HCT116 (cell line): ENCODE data around the gene PCK2. TPM values are rescaled to one million over a fixed set of nuclear protein-coding genes. Genes with fewer than 3 reads are reported as not detected.

Experiments used
- ATAC-seq: fragments of 200-7000 bp; cut with Tn5 transposase; 2 replicates; pipeline ENCODE4 v1.9.1; 2020; ENCODE audit warnings: mild to moderate bottlenecking, moderate library complexity
- BruUV-seq: library from RNA; stranded (reverse); fragments of 400-500 nt; replicated peaks from 2 replicates; lab custom pipeline; 2021; lab: Mats Ljungman, UMichigan
- CTCF ChIA-PET: fragments of 300-600 bp; sonication (Branson Sonifier 250); formaldehyde crosslinking; loops from one replicate; lab custom pipeline; 2021; ENCODE audit warnings: antibody characterized with exemption; lab: Charles Lee
- POLR2A ChIA-PET: fragments of 300-600, 350-600 bp; sonication (Branson Sonifier 250); formaldehyde crosslinking; loops from one replicate; lab custom pipeline; 2021; ENCODE audit warnings: antibody characterized with exemption; lab: Charles Lee
- RAD21 ChIA-PET, 2 experiments: fragments of 300-600 bp; sonication (Branson Sonifier 250); formaldehyde crosslinking; loops; one replicate each; lab custom pipeline; 2023; ENCODE audit warnings: low total read pairs in 2 of 2; ENCODE audit not compliant: uncharacterized antibody in 2 of 2, unreplicated experiment in 2 of 2, low non-redundant PET in 1 of 2; lab: Charles Lee
- DNase-seq: peaks from one replicate; pipeline ENCODE4 v3.0.0-alpha.2; 2010; ENCODE audit warnings: low read depth, low spot score
- H2AFZ ChIP-seq: fragments of 200-600 bp; shearing (Covaris generic), sonication (generic); 2 replicates; pipeline ENCODE4 v1.6.1; 2017; ENCODE audit warnings: low read depth, mixed run types, mixed read lengths, antibody characterized with exemption, low read length; ENCODE audit not compliant: poor library complexity, severe bottlenecking
- H3K27ac ChIP-seq: 2 replicates; pipeline ENCODE4 v1.5.1; 2012; ENCODE audit warnings: low read depth, low read length
- H3K27me3 ChIP-seq: fragments of 200-600 bp; sonication (generic); 2 replicates; pipeline ENCODE4 v1.6.1; 2016; ENCODE audit warnings: mixed run types, low read length, mixed read lengths; ENCODE audit not compliant: insufficient read depth
- H3K36me3 ChIP-seq, 2 experiments: fragments of 200-500 bp in 1 of 2; fragments of 200-600 bp in 1 of 2; sonication (Bioruptor generic) in 1 of 2; sonication (generic) in 1 of 2; 2 replicates each; pipeline versions ENCODE4 v1.5.1 to v1.6.1; 2014 to 2016; ENCODE audit warnings: low read length in 2 of 2, inconsistent platforms in 1 of 2, mixed read lengths in 1 of 2, mixed run types in 1 of 2; ENCODE audit not compliant: insufficient read depth in 2 of 2, control insufficient read depth in 1 of 2
- H3K4me1 ChIP-seq, 2 experiments: fragments of 200-600 bp in 1 of 2; sonication (generic) in 1 of 2; 2 replicates each; pipeline versions ENCODE4 v1.5.1 to v1.6.1; 2012 to 2017; ENCODE audit warnings: low read length in 2 of 2, inconsistent platforms in 1 of 2, mild to moderate bottlenecking in 1 of 2, mixed read lengths in 1 of 2, mixed run types in 1 of 2, moderate library complexity in 1 of 2; ENCODE audit not compliant: insufficient read depth in 2 of 2, control insufficient read depth in 1 of 2
- H3K4me2 ChIP-seq: fragments of 200-600 bp; sonication (generic); 2 replicates; pipeline ENCODE4 v1.6.1; 2017; ENCODE audit warnings: mixed run types, low read length, mixed read lengths
- H3K4me3 ChIP-seq, 2 experiments: fragments of 200-600 bp in 1 of 2; sonication (generic) in 1 of 2; replicated peaks in 1 of 2; 2 replicates each; pipeline ENCODE4 v1.5.1; 2011 to 2016; ENCODE audit warnings: low read length in 2 of 2, control low read depth in 1 of 2, low read depth in 1 of 2, mild to moderate bottlenecking in 1 of 2, mixed read lengths in 1 of 2, mixed run types in 1 of 2
- H3K79me2 ChIP-seq: fragments of 200-600 bp; sonication (generic); 2 replicates; pipeline ENCODE4 v1.6.1; 2017; ENCODE audit warnings: mild to moderate bottlenecking, mixed run types, low read length, moderate library complexity, mixed read lengths; ENCODE audit not compliant: insufficient read depth
- H3K9ac ChIP-seq: fragments of 200-600 bp; sonication (generic); 2 replicates; pipeline ENCODE4 v1.6.1; 2016; ENCODE audit warnings: low read length, mixed read lengths
- H3K9me2 ChIP-seq: fragments of 200-600 bp; sonication (generic), shearing (Covaris generic); 2 replicates; pipeline ENCODE4 v1.6.1; 2017; ENCODE audit warnings: mixed run types, mild to moderate bottlenecking, moderate library complexity; ENCODE audit not compliant: insufficient read depth
- H3K9me3 ChIP-seq, 2 experiments: fragments of 200-500 bp in 1 of 2; fragments of 200-600 bp in 1 of 2; sonication (Bioruptor generic) in 1 of 2; sonication (generic) in 1 of 2; 2 replicates each; pipeline ENCODE4 v1.6.1; 2014 to 2017; ENCODE audit warnings: low read length in 2 of 2, mixed read lengths in 2 of 2, inconsistent platforms in 1 of 2, low read depth in 1 of 2, mild to moderate bottlenecking in 1 of 2, mixed run types in 1 of 2, moderate library complexity in 1 of 2; ENCODE audit not compliant: control insufficient read depth in 1 of 2, insufficient read depth in 1 of 2
- H4K20me1 ChIP-seq: fragments of 200-600 bp; sonication (generic), shearing (Covaris generic); 2 replicates; pipeline ENCODE4 v1.6.1; 2017; ENCODE audit warnings: mixed run types, mild to moderate bottlenecking, moderate library complexity; ENCODE audit not compliant: insufficient read depth
- CBX3 ChIP-seq: IDR thresholded peaks from 2 replicates; pipeline ENCODE4 v1.6.1; 2012; ENCODE audit warnings: low read depth
- ELF1 ChIP-seq: IDR thresholded peaks from 2 replicates; pipeline ENCODE4 v1.6.1; 2012; ENCODE audit warnings: low read depth, borderline replicate concordance
- EZH2phosphoT487 ChIP-seq: fragments of 200-600 bp; IDR thresholded peaks from 2 replicates; pipeline ENCODE4 v1.6.1; 2018; ENCODE audit warnings: antibody characterized with exemption, borderline replicate concordance
- FOSL1 ChIP-seq: IDR thresholded peaks from 2 replicates; pipeline ENCODE4 v1.6.1; 2012; ENCODE audit warnings: low read depth
- MAX ChIP-seq: IDR thresholded peaks from 2 replicates; pipeline ENCODE4 v1.6.1; 2012
- POLR2A ChIP-seq: IDR thresholded peaks from 2 replicates; pipeline ENCODE4 v1.7.0; 2011; ENCODE audit warnings: borderline replicate concordance; ENCODE audit not compliant: insufficient read depth, insufficient read length; ENCODE audit errors: extremely low read depth
- RAD21 ChIP-seq: IDR thresholded peaks from 2 replicates; pipeline ENCODE4 v1.6.1; 2012; ENCODE audit warnings: low read depth, mild to moderate bottlenecking
- REST ChIP-seq: IDR thresholded peaks from 2 replicates; pipeline ENCODE4 v1.6.1; 2012; ENCODE audit warnings: low read depth
- SP1 ChIP-seq: IDR thresholded peaks from 2 replicates; pipeline ENCODE4 v1.6.1; 2012; ENCODE audit warnings: low read depth
- TCF7L2 ChIP-seq: IDR thresholded peaks from 2 replicates; pipeline ENCODE4 v1.7.0; 2011; ENCODE audit warnings: borderline replicate concordance, inconsistent platforms; ENCODE audit not compliant: insufficient read depth, insufficient read length; ENCODE audit errors: extremely low read depth
- YY1 ChIP-seq: IDR thresholded peaks from 2 replicates; pipeline ENCODE4 v1.6.1; 2011; ENCODE audit warnings: low read length, low read depth, moderate library complexity, mild to moderate bottlenecking; ENCODE audit not compliant: insufficient replicate concordance; ENCODE audit errors: extremely low read depth
- ZFX ChIP-seq: fragments of 450-650 bp; IDR thresholded peaks from 2 replicates; pipeline ENCODE4 v1.6.1; 2017
- ZNF274 ChIP-seq: fragments of 200-500 bp; sonication (Bioruptor generic); IDR thresholded peaks from 2 replicates; pipeline ENCODE4 v1.6.1; 2014; ENCODE audit warnings: mild to moderate bottlenecking, low read depth, low read length, inconsistent platforms
- intact Hi-C: fragments of 100-400 bp; cut with micrococcal nuclease; formaldehyde crosslinking; loops from 2 replicates; pipeline ENCODE4 v1.10.0; 2022
- total RNA-seq: library from RNA; stranded (reverse); gene quantifications from one replicate; pipeline ENCODE4 v1.2.1, GENCODE V29; 2021; ENCODE audit not compliant: unreplicated experiment

Gene PCK2
- total RNA-seq, 1 experiment from 2014 or later: 94.1 TPM

GRCh38 chr14:24114532-24115421 lies 20.7 kb downstream of the PCK2 start, which contains the start of the genes DCAF11 and NRL (continued):
- no peak for TF ChIP-seq REST
- peak; percentile 16 for TF ChIP-seq TCF7L2
- TF ChIP-seq, all 23 proteins: peak for 8

- Histone ChIP-seq H3K79me2 (peaks cover 14% of the 10 kb centered on the region; the same call in 1 of the 2 replicates), H3K36me3 (peaks cover 10 to 14% of the 10 kb centered on the region in 2 experiments), H3K9me3 (no peaks in the 10 kb centered on the region), H3K4me1 (peaks cover 6 to 16% of the 10 kb centered on the region in 2 experiments; a peak in 3 of 4 replicates), H2AFZ (peak overlapping the region; percentile 23), H3K9me2 (no peaks in the 10 kb centered on the region), H3K9ac (peak overlapping the region; percentile 84), H3K27me3 (no peaks in the 10 kb centered on the region), H4K20me1 (no peaks in the 10 kb centered on the region), H3K4me2 (peak overlapping the region; percentile 95), H3K27ac (peak overlapping the region; percentile 97), H3K4me3 (peak overlapping the region; percentile 86 to 92)
- DNase-seq (no peak), ATAC-seq (no peak)
- POLR2A ChIA-PET: interaction anchor here (0.9 to 2.6 kb wide), 12 partner anchors 9 to 127 kb away, joined by 3 to 49 read pairs (median 8); partner anchors contain the start of genes EMC9, FITM1, IPO4 and IRF9
- TSS peak; percentile 67 for BruUV-seq
- CTCF ChIA-PET: interaction anchor here (1.2 to 2.7 kb wide), 6 partner anchors 18 to 182 kb away, joined by 3 to 11 read pairs (median 8); partner anchors contain the start of gene EMC9
- intact Hi-C loops: loop anchor here (2.0 kb wide), 1 partner anchor 45 kb away; the partner anchor contains the start of gene IRF9
- TF ChIP-seq SP1: no peak
- no peak for TF ChIP-seq EZH2phosphoT487
- no peak for TF ChIP-seq MAX
- no peak for TF ChIP-seq FOSL1
- TF ChIP-seq ELF1: no peak
- no peak for TF ChIP-seq YY1
- no peak for TF ChIP-seq POLR2A
- TF ChIP-seq RAD21: no peak
- TF ChIP-seq ZNF274: no peak
- TF ChIP-seq CBX3: no peak
- no peak for TF ChIP-seq ZFX
- TF ChIP-seq, all 23 proteins: peak for 0
- RAD21 ChIA-PET: interaction anchor here (0.5 to 1.6 kb wide), 4 partner anchors 22 to 450 kb away, joined by 3 to 10 read pairs (median 4); partner anchors contain the start of gene EMC9 (in 1 of the 2)
Observed at GRCh38 chr14:24115422-24116127, 21.5 kb downstream of the PCK2 start.
